Lung microvascular endothelial cell (primary cell): Measurements from ENCODE around the gene CHCHD2. TPM values are rescaled to one million over a fixed set of nuclear protein-coding genes. Genes with fewer than 3 reads are reported as not detected.
"Not testable (repeated sequence)": the region's sequence is repeated elsewhere in the genome, so short reads cannot be mapped to it uniquely, and the experiment has no call there.

Source experiments
- DNase-seq, 2 donors: peaks; one replicate each; pipeline versions ENCODE4 v3.0.0 to v3.0.0-alpha.2; 2010; ENCODE audit warnings: low read depth in 2 of 2
- total RNA-seq: library from RNA; depleted of rRNA; stranded (reverse); fragments of >200 nt; gene quantifications from 2 replicates; pipeline ENCODE4 v1.2.1, GENCODE V29; 2014

CHCHD2 gene
- total RNA-seq, 1 donor from 2014 or later = 284 TPM

DNA sequence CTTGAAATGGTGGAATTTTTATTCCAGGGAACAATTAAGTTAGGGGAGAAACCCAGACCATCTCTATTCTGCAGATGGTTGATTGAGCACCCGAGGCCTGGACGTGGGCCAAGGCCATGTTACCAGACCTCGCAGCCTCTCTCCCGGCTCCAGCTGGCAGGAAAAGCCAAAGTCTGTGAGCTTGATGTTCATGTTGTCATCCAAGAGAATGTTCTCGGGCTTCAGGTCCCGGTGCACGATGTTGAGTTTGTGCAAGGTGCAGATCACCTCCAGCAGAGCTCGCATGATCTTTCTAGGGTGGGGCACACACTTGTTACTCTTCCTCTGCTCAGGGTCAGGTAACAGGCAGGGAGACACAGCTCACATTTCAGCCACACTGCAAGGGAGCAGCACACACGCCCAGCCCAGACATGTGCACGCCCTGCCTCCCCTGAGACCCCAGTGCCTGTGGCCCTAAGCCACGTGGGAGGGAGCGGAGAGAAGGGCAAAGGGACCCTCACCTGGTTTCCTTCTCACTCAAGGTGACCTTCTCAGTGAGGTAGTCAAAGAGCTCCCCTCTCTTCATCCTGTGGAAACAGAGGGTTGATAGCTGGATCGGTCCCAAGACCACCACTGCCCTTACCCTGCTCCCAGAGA lies 23.0 kb downstream of the CHCHD2 start:
- peak; percentile 34 to 57 for DNase-seq

DNA sequence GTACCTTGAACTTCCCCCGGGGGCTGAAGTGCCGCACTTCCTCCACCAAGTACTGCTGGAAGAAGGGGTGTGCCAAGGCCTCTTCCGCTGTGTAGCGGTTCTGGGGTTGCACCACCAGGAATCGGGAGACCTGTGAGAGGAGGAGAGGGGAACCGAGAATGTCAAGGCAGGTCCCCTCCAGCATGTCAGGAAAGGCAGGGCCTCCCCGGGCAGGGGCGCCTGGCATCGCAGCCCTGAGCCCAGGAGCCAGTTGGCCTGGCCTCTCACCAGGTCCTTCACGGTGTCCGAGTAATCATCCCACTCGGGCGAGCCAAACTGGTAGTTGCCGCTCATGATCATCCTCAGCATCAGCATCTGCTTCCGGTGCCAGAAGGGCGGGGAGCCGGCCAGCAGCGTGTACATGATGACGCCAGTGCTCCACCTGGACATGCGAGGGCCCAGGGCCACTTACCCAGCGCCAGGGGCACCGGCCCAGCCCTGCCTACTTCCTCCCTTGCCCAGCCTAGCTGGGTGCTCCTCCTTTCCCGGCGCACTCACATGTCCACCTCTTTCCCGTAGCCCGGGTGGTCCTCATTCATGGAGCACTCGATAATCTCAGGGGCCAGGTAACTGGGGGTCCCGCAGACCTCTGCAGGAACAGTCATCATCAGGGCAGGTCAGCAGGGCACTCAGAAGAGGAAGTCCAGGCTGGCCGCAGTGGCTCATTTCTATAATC lies 24.5 kb downstream of the CHCHD2 start:
- DNase-seq = no peak

DNA sequence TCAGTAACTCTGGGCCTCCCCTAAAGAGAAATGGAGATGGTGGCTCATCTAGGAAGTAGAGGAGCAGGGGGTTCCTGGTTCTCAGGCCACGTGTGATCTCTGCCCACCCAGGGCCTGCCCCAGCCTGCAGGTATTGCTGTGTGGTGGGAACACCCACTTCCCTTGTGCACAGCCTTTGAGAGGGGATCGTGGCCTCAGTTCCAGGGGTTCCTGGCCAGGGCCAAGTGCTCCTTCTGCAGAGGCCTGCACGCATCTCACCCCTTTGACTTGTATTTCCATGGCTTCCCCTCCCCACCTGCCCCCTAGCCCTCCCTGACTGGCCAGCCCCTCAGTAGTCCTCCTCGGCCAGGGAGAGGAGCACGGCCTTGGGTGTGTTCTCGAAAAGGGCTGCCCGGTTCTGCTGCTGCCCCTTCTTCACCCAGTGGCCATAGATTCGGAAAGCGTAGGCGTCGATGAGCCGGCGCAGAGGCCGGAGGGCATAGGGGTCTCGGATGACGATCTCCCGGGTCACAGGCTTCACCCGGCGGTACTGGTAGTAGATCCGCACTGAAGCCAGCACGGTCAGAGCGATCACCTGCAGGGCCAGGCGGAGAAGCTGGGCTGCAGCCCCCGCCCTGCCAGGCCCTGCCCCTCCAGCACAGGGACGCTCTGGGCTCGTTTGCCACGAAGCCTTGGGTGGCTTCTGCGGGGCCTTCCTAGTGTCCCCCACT lies 25.4 kb downstream of the CHCHD2 start:
- not testable (repeated sequence) for DNase-seq

DNA sequence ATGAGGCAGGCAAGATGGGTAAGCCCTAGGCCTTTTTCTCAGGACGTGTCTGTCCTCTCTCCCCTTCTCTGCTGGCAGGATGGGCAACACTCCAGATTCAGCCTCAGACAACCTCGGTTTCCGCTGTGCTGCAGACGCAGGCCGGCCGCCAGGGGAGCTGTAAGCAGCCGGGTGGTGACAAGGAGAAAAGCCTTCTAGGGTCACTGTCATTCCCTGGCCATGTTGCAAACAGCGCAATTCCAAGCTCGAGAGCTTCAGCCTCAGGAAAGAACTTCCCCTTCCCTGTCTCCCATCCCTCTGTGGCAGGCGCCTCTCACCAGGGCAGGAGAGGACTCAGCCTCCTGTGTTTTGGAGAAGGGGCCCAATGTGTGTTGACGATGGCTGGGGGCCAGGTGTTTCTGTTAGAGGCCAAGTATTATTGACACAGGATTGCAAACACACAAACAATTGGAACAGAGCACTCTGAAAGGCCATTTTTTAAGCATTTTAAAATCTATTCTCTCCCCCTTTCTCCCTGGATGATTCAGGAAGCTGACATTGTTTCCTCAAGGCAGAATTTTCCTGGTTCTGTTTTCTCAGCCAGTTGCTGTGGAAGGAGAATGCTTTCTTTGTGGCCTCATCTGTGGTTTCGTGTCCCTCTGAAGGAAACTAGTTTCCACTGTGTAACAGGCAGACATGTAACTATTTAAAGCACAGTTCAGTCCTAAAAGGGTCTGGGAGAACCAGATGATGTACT lies 26.7 kb downstream of the CHCHD2 start:
- DNase-seq = peak; percentile 68 to 79

DNA sequence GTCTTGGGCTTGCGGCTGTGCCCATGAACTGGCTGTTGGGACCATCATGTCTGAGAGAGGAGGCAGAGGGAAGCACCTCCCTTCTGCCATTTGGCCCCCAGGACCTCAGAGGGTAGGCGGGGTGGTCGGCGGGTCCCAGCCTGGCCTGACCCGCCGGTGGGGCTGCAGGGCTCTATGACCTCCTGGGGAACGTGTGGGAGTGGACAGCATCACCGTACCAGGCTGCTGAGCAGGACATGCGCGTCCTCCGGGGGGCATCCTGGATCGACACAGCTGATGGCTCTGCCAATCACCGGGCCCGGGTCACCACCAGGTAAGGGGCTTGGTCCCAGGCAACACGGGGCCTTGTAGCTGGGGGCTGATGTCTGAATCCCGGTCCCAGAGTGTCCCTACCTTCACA lies 28.1 kb downstream of the CHCHD2 start:
- DNase-seq = no peak

DNA sequence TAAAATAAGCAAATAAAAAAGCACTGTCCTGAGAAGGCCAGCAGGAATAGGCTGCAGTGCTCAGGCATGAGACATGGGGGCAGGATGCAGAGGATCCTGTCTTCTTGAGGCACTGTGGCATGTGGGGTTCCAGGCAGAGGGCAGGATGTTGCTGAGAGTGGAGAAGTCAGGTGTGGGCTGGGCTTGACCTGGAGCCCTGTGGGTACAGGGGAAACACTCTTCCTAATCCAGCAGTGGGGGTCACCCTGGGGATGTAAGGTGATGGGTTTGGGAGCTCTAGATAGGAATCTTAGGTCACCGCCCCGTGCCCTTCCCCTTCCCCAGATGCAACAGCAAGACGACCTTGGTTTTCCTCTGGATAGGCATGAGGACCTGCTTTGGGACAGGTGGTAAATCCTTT lies 28.6 kb downstream of the CHCHD2 start:
- no peak for DNase-seq

DNA sequence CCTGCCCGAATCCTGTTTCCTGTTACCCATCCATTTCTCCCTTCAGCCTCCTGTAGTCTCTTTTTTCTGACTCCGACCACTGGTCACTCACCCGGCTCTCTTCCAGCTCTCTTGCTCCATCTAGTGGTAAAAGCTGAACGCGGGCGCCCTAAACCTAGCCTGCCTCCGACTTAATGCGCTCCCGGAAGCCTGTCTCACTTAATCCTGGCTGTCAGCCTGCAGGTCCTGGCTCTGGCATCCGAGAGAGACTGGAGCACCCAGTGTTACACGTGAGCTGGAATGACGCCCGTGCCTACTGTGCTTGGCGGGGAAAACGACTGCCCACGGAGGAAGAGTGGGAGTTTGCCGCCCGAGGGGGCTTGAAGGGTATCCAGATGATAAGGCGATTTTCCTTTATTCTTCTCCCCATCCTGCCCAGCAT lies 31.9 kb downstream of the CHCHD2 start:
- peak; percentile 87 to 91 for DNase-seq

DNA sequence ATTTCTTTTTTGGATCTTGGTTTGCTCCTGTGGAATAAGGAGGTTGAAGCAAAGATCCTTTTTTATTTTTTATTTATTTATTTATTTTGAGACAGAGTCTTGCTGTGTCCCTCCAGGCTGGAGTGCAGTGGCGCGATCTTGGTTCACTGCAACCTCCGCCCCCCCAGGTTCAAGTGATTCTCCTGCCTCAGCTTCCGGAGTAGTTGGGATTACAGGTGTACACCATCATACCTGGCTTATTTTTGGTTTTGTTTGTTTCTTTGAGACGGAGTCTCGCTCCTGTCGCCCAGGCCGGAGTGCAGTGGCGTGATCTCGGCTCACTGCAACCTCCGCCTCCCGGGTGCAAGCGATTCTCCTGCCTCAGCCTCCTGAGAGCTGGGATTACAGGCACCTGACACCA lies 39.9 kb downstream of the CHCHD2 start:
- DNase-seq = not testable (repeated sequence)

DNA sequence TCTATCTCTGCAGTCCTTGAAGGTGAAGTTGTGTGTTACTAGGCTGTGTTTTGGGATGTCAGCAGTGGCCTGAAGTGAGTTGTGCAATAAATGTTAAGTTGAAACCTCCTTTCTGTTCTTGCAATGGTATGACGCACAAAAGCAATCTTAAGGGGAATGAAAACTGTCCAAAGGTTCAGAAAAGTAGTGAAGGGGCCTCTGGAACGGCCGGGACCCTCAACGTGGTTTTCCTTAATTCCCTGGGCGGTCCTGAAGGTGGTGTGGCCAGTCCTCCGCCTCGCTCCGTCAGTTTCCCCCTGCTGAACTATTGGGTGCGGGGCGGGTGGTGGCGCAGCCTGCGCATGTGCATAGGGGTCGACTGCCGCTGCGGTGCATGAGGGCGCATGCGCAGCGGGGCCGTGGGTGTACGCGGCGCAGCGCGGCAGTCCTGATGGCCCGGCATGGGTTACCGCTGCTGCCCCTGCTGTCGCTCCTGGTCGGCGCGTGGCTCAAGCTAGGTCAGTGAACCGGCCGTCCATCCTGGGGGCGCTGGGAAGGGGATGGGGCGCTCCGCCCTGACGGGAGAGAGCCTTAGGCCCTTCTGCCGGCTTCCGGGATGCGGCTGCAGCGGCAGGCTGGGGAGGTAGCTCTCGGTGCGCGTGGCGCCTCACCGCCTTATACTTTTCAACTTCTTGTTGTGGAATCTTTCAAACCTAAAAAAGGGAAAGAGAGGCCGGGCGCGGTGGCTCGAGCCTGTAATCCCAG lies 42.2 kb downstream of the CHCHD2 start, which contains the start of gene SUMF2:
Gene SUMF2, plus strand, starts transcription at position 405 of the 744 bp plus-strand sequence. Its CDS starts 26 bp downstream, at position 431.
- peak; percentile 91 to 95 for DNase-seq

DNA sequence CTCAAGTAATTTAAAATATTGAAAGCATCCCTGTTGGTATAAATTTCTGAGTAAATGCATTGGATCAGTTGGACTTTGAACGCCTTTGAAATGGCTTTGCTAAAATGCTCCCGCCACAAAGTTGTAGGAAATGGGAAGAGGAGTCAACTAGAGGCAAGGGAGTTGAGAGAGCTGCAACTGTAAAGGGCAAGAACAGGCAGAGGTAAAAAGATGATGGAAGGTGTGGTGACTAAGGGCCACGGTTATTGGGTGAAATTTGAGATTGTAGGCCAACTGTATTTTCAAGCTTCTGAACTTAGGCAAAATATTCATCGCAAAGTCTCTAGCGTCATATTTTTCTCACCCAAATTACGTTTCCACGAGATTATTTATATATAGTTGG lies 42.8 kb downstream of the CHCHD2 start:
- DNase-seq = no peak

DNA sequence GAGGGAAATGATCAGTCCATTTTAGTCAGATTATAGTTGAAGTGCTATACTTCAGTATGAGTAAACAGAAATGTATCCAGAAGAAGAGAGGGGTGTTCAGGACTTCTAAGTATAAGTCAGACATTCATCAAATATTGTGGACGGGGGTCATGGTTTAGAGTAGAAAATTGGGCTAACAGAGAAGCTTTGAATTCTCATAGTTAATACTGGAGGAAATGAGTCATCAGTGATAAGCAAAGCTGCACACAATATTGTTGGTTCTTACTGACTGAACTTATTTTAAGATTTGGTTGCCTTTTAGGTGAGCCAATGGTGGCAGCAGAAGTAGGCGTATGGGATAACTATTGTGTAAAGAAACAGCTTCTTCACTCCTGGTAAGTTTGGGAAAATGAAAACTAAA lies 43.9 kb downstream of the CHCHD2 start:
- peak; percentile 40 to 71 for DNase-seq

DNA sequence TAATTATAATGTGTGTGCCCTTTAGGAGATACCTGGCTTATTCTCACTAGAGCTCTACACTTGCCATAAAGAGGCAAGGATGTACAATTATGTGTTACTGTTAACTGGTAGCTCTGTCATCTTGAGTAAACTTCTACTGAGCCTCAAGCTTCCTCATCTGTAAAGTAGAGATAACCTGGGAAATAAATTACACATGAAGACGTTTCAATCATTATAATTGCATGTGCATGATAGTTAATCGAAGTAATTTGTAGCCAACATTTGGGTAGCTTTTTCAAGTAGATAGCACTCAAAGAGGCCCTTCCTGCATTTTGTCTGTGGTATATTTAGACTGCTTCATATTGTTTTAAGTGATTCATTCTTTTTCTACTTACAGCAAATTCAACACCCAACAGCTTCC lies 52.3 kb downstream of the CHCHD2 start:
- no peak for DNase-seq

DNA sequence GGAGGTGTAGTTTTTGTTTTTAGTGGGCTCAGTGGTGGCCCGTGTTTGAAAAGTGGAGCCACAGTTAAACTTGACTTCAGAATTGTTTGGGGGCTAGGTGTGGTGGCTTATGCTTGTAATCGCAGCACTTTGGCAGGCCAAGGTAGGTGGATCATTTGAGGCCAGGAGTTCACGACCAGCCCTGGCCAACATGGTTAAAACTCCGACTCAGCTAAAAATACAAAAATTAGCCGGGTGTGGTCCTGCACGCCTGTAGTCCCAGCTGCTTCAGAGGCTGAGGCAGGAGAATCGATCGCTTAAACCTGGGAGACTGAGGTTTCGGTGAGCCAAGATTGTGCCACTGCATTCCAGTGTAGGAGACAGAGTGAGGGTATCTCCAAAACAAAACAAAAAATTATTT lies 52.9 kb downstream of the CHCHD2 start:
- DNase-seq = no peak

Other genes with a start within 250 kb of the CHCHD2 start
- not detected in 2 replicates for gene SEPTIN14, start 243.7 kb downstream of the CHCHD2 start, total RNA-seq
- gene ZNF713, start 219.0 kb downstream of the CHCHD2 start, total RNA-seq = 2.0 and 2.8 TPM in 2 replicates
- gene MRPS17, start 154.6 kb downstream of the CHCHD2 start, total RNA-seq = 17.9 and 23.2 TPM in 2 replicates
- gene NIPSNAP2, start 141.9 kb downstream of the CHCHD2 start, total RNA-seq = 33.5 and 33.6 TPM in 2 replicates
- 19.4 and 29.8 TPM in 2 replicates for gene PSPH, start 55.0 kb downstream of the CHCHD2 start, total RNA-seq
- 159 and 184 TPM in 2 replicates for gene CCT6A, start 54.7 kb downstream of the CHCHD2 start, total RNA-seq
- 154 and 232 TPM in 2 replicates for gene SUMF2, start 42.2 kb downstream of the CHCHD2 start, total RNA-seq
- gene PHKG1, start 13.5 kb downstream of the CHCHD2 start, total RNA-seq = 0.20 and 0.22 TPM in 2 replicates
- not detected in 2 replicates for gene NUPR2, start 9.9 kb upstream of the CHCHD2 start, total RNA-seq